HG03039 (cell line): Measurements from ENCODE around the gene STARD13.

Experiments
- ATAC-seq: cut with Tn5 transposase; IDR thresholded peaks from one replicate; pipeline ENCODE4 v1.9.1; 2021; ENCODE audit warnings: mild to moderate bottlenecking, moderate library complexity; ENCODE audit not compliant: unreplicated experiment

The STARD13 gene

DNA sequence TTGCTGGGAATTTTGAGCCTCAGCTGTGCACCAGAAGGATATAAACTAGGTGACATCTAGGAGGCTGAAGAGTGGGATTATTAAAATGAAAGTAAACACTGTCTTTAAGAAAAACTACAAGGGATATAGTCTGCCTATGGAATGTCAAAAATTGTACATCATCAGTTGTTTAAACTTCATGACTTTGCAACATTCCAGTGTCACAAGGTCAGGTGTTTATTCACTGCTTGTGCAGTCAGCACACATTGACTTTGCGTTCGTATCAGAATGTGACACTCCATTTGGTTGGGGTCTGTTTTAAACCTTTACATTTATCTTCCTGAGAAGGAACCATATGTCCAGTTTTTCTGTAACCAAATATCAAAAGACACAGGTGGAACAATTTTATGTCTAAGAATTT is 183.7 kb downstream of the STARD13 start:
- no peak for ATAC-seq

GRCh38 chr13:33100886-33101285 is 184.7 kb downstream of the STARD13 start:
- ATAC-seq = no peak

- ATAC-seq = no peak
Measured at GRCh38 chr13:33099860-33100259, 185.7 kb downstream of the STARD13 start.

DNA sequence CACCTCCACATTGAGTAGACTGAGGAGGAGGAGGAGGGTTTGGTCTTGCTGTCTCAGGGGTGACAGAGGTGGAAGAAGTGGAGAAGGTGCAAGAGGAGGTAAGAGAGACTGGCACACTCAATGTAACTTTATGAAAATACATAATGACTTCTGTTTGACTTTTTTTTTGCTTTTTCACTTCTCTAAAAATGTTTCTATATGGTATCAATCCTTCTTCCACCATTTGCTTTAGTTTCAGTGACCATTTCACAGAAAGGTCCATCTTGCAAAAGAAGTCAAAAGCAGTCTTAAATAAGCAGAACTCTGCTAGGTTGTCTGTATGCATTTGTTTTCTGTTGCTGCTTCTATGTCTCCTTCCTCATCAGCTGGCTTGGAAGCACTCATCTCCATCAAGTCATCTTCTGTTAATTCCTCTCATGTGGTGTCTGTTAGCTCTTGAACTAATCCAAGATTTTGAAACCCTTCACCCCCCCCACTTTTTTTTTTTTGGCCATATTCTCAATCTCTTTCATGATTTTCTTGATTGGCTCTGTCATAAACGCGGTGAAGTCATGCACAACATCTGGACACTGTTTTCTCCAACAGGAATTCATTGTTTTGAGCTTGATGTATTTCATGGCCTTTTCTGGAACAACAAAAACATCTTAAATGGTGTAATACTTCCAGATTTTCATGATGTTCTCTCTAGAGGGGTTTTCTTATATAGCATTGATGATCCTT is 188.5 kb downstream of the STARD13 start:
- ATAC-seq = no peak

DNA sequence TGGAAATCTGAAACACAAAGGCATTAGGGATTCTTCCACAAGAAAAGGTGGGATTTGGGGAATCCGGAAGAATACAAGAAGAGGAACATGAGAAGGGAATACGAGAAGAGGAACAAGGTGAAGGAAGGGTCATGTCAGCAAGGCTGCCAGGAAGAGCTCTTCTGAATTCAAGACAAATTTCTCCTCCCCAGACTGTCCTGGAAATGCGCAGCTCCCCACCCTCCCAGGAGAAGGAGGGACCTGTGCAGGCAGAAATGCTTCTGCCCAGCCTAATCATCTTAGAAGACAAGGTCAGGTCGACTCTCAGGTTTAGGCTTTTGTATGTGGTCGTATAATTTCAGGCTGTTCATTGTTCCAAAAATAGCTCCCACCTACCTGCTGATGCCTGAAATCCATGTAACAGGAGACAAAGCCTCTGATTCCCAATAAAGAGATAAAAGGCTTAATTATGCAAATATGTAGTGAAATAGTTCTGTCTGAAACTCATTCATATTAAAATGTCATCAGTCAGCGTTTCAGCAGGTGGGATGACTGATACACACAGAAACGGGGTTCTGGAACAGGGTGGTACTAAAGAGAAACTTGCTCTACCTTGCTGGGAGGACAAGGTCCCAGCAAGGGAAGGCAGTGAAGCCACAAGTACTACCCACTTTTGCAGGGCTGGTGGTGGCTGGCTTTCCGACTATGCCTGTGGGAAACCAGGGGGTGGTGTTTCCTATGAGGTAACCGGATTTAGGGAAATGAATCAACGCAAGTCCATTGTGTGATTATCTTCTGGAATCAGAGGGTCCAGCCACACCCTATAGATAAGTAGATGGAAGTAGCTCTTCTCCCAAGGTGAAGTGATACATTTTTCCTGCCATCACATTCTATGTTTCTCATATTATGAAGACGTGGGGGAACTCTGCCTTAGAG is 193.2 kb downstream of the STARD13 start:
- no peak for ATAC-seq

GRCh38 chr13:33091415-33091774 is 194.2 kb downstream of the STARD13 start:
- ATAC-seq = no peak

DNA sequence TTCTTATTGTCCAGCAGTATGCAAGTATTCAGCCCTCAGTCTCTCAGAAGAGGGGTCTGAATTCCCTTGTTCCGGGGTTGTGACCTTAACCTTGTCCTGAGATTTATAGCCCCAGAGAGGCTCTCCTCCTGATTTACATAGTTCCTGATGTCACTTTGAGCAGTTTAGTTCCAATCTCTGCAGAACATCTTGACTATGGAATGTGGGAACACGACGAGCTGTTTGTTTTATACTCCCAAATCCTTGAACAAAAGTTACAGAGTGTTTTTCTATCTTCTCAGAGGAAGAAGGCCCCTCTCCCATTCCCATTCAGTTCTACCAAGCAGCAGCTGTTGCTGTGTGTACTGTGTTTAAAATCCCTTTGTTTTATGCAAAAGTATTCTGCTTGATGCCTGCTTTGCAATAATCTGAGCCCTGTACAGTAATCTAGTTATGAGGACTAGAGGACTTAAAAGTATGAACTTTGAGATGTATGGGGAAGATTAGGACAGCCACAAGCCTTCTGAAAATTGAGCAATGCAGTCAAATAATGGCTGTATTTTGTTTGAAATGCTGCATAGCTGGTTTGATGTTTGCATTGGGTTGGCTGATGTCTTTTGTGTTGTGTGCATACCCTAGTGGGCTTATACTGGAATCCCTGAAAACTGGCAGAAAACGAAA is 194.7 kb downstream of the STARD13 start:
- no peak for ATAC-seq

GRCh38 chr13:33089311-33089710 is 196.2 kb downstream of the STARD13 start:
- ATAC-seq = no peak

DNA sequence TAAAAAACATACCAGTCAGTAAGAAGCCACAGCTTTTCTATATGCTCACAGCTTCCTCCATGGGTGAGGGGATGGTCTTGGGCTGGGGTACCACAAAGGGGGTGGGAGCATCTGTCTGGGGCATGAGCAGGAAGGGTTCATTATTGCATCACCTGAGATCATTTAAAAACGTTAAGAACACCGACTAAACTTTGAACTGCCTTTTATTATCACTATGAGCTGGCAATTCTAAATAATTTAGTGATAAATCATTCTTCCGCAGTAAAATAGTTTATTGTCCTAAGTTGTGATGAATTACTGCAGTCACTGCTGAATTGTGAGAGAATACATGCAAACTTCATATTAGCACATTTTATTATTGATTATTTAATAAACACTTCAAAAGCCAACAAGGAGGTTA is 197.8 kb downstream of the STARD13 start:
- no peak for ATAC-seq

GRCh38 chr13:33087091-33087490 is 198.5 kb downstream of the STARD13 start:
- no peak for ATAC-seq

DNA sequence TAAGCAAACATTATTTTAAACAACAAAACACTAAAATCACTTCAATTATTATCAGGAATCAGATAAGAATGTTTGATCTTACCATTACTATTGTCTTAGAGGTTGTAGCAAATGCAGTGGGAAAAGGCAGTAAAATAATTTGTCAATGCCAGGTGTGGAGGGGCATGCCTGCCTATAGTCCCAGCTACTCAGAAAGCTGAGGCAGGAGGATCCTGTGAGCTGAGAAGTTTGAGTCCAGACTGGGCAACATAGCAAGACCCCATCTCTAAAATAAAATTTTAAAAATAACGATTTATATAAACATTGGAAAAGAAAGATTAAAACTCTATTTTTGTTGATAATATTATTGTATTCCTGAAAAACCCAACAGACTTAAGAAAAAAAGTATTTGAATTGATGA is 202.5 kb downstream of the STARD13 start:
- ATAC-seq = no peak

DNA sequence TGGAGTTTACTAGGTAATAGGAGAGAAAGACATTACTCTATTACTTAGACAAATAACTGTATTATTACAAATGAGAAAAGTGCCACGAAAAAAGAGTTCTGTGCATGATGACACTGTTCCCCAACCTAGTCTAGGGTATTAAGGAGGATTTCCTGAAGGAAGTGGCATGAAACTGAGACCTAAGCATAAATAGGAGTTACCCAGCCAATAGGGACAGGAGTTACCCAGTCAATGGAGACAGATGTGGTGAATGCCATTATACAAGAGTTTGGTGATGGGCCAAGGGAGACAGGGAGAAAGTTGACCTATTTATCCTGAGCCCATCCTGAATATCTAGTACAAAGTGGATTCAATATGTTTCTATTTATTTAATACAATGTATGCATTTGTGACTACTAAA is 203.9 kb downstream of the STARD13 start:
- ATAC-seq = no peak

- no peak for ATAC-seq
Measured at GRCh38 chr13:33080972-33081590, 204.5 kb downstream of the STARD13 start.

- no peak for ATAC-seq
Measured at GRCh38 chr13:33079960-33080359, 205.6 kb downstream of the STARD13 start.

- ATAC-seq = no peak
Measured at GRCh38 chr13:33078263-33078662, 207.3 kb downstream of the STARD13 start.

DNA sequence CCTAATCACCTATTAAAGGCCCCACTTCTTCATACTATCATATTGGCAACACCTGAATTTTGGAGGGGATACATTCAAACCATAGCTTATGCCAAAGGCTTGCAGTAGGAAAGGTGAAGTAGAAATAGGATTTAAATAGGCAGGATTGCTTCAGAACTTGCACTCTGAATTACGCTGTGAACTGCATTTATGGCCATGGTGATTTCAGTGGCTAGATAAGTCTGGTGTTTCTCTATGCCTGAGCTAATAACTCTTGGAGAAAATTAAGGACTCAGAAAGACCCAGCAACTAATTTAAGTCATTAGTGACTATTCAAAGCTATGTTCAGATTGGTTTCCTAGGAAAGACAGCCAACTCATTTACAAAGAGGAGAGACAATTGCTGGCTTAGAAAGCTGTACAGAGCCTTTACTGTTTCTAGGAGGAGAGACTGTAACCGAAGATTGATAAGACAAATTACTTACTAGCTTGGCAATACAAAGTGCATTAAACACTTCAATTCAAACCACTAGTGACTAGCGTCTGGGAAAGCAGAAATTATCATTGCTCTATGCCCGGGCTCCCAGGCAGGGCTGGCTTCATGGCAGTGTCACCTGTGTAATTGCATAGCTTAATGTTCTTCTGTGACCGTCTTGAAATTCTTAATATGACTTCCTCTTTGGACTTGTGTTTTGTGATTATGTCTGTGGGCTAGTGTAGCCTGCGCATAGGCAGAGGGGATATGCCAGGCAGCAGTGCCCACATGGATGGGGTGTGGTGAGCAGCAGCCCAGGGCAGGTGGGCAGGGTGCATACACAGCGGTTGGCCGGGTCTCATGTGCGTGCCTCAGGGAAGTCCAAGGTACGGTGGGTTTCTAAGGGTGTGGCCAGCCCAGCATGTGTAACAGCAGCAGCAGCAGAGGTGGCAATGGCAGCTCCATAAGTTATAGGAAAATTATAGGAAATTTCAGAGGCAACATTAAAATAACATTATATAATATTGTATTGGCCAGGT is 209.3 kb downstream of the STARD13 start:
- ATAC-seq = no peak

- no peak for ATAC-seq
Measured at GRCh38 chr13:33073338-33073737, 212.2 kb downstream of the STARD13 start.

DNA sequence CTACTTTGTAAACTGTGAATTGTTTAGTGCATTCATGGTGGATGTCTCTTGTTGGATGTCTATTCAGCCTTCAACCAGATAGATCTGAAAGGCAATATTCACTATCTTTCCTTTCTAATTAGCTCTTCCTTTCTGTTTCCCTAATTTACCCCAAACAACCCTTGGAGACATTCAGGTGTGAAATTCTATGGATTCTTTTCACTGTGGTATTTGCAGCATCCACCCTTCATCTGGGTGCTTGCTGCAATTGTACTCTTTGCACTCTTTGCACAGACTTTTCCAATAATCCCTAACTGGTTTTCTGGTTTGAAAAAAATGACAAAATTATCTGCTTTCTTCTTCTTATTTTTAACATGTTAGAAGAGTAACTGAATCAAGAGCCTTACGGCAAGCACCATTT is 212.8 kb downstream of the STARD13 start:
- ATAC-seq = no peak

- no peak for ATAC-seq
Measured at GRCh38 chr13:33072282-33072681, 213.3 kb downstream of the STARD13 start.

DNA sequence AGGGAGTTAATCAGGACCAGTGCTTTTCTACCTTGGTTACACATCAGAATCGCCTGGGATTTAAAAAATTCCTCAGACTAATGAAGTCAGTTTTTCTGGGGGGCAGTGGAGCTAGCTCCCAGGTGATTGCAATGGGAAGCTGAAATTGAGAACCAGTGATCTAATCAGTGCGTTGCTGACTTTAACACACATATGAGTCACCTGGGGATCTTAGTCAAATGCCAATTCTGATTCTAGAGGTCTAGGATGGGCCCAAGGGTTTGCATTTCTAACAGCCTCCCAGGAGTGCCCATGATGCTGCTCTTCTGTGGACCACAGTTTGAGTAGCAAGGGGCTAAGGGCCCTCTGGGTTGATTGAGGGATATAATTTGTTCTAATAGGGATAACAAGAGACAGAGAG is 214.8 kb downstream of the STARD13 start:
- ATAC-seq = no peak
